Stimulated activated CD8-positive, alpha-beta memory T cell treated with anti-CD3 and anti-CD28 coated beads, Interleukin-7, amount 100 ng/mL, for 48 hours (primary cell): ENCODE results near the gene FER.
"Not testable (repeated sequence)": the region's sequence is repeated elsewhere in the genome, so short reads cannot be mapped to it uniquely, and the experiment has no call there.

Source experiments
- DNase-seq, 2 donors: peaks; one replicate each; pipeline ENCODE4 v3.0.0-alpha.2; 2020; ENCODE audit warnings: low read depth in 1 of 2; ENCODE audit errors: extremely low read depth in 1 of 2

Gene FER

GRCh38 chr5:108797396-108797795 is 49.7 kb downstream of the FER start:
- DNase-seq, result no peak

GRCh38 chr5:108797986-108798385 is 50.3 kb downstream of the FER start:
- DNase-seq, result no peak

GRCh38 chr5:108798513-108799265 is 51.0 kb downstream of the FER start:
- no peak for DNase-seq

- no peak for DNase-seq
These were observed 53.6 kb downstream of the FER start for GRCh38 chr5:108801301-108801700.

- no peak for DNase-seq
These were observed 54.1 kb downstream of the FER start for GRCh38 chr5:108801776-108802175.

- DNase-seq, result no peak
These were observed 63.0 kb downstream of the FER start for GRCh38 chr5:108810717-108811116.

GRCh38 chr5:108813673-108814072 is 66.0 kb downstream of the FER start:
- no peak for DNase-seq

GRCh38 chr5:108814551-108814950 is 66.9 kb downstream of the FER start:
- no peak for DNase-seq

GRCh38 chr5:108818613-108819272 is 71.0 kb downstream of the FER start:
- no peak for DNase-seq

- DNase-seq, result no peak
These were observed 73.3 kb downstream of the FER start for GRCh38 chr5:108820983-108821382.

- DNase-seq, result no peak
These were observed 74.7 kb downstream of the FER start for GRCh38 chr5:108822211-108822947.

- DNase-seq, result no peak
These were observed 79.4 kb downstream of the FER start for GRCh38 chr5:108827131-108827530.

GRCh38 chr5:108830705-108831276 is 83.1 kb downstream of the FER start:
- DNase-seq, result no peak

- DNase-seq, result no peak
These were observed 88.8 kb downstream of the FER start for GRCh38 chr5:108836492-108836891.

- DNase-seq, result not testable (repeated sequence)
These were observed 94.7 kb downstream of the FER start for GRCh38 chr5:108842260-108842941.

- not testable (repeated sequence) for DNase-seq
These were observed 103.4 kb downstream of the FER start for GRCh38 chr5:108851129-108851528.

GRCh38 chr5:108857905-108858304 is 110.2 kb downstream of the FER start:
- DNase-seq, result no peak

GRCh38 chr5:108858959-108859358 is 111.3 kb downstream of the FER start:
- DNase-seq, result no peak

- no peak for DNase-seq
These were observed 114.5 kb downstream of the FER start for GRCh38 chr5:108862211-108862610.

GRCh38 chr5:108866097-108866496 is 118.4 kb downstream of the FER start:
- DNase-seq, result not testable (repeated sequence)

- no peak for DNase-seq
These were observed 120.0 kb downstream of the FER start for GRCh38 chr5:108867656-108868055.
